Activated CD4-positive, alpha-beta T cell treated with anti-CD3 and anti-CD28 coated beads, Interleukin-2, amount 50 U/mL, for 4 hours (primary cell): ENCODE measurements around the gene PVALEF.
"Not testable (repeated sequence)": the region's sequence is repeated elsewhere in the genome, so short reads cannot be mapped to it uniquely, and the experiment has no call there.

Experiments used
- DNase-seq, 2 experiments: peaks; one replicate each; pipeline ENCODE4 v3.0.0-alpha.2; 2020

Gene PVALEF

DNA sequence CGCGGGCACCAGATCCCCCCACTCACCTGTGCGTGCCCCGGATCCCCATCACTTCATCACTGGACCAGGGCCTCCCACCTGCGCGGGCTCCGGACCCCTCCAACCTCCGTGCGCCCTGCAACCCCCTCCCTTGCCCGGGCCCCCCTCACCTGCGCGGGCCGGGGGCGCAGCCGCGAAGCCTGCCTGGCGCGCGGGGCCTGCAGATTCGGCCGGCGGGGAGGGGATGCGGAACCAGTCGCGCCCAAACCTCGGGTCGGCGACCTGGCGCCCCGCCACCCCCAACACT is 57.3 kb downstream of the PVALEF start:
- no peak for DNase-seq

DNA sequence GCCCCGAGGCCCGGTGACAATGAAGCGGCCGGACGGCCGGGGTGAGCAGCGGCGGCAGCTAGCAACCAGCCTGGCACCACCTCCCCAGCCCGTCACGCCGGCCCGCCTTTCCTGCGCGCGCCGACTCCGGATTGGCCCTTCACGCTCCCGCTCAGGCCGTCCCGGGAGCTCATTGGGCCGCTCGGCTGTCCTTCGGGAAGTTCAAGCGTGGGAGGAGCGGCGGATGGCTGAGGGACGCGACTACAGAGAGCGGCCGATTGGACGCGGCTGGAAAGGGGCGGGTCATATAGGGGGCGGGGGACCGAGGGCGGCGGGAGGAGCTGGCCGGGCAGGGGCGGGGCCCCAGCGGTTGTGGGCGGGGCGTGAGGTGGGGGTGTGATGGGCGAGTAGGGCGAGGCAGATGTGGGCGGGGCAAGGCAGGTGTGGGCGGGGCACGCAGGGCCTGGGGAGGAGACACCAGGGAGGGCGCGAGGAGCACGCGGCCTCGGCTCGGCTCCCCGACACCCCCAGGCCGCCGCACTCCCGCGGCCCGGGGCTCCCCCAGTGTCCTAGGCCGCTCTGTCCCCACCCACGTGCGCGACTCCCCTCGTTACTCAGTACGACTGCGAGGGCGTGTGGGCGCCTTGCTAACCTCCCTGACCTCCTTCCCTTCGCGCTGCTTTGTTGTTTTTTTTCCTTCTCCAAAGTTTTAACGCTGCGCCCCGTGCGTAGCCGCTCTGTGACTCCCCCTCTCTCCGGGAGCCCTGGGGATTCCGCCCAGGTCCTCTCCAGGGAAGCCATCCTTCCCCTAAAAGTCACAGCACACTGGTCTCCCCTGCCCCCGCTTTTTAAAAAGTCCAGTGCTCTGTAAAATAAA is 57.8 kb downstream of the PVALEF start, which contains the start of gene CEP131:
CEP131 (minus strand) TSS at position 60 of the 856 bp plus-strand sequence. CDS start 2,909 bp downstream, outside the sequence.
- peak; percentile 100 for DNase-seq

GRCh38 chr17:81223762-81224130 is 58.4 kb downstream of the PVALEF start:
- no peak for DNase-seq

DNA sequence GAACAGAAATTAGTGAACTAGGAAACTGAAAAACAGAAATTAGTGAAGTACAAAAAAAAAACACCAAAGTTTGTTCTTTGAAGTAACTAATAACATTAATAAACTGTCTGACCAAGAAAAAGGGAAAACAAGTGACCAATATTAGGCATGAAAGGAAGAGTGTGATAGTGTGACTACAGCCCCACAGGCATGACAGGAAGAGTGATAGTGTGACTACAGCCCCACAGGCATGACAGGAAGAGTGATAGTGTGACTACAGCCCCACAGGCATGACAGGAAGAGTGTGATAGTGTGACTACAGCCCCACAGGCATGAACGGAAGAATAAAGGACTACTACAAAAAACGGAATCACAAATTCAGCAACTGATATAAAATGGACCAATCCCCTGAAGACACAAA is 62.3 kb downstream of the PVALEF start:
- DNase-seq: not testable (repeated sequence)

GRCh38 chr17:81228420-81228819 is 63.1 kb downstream of the PVALEF start:
- DNase-seq: no peak

DNA sequence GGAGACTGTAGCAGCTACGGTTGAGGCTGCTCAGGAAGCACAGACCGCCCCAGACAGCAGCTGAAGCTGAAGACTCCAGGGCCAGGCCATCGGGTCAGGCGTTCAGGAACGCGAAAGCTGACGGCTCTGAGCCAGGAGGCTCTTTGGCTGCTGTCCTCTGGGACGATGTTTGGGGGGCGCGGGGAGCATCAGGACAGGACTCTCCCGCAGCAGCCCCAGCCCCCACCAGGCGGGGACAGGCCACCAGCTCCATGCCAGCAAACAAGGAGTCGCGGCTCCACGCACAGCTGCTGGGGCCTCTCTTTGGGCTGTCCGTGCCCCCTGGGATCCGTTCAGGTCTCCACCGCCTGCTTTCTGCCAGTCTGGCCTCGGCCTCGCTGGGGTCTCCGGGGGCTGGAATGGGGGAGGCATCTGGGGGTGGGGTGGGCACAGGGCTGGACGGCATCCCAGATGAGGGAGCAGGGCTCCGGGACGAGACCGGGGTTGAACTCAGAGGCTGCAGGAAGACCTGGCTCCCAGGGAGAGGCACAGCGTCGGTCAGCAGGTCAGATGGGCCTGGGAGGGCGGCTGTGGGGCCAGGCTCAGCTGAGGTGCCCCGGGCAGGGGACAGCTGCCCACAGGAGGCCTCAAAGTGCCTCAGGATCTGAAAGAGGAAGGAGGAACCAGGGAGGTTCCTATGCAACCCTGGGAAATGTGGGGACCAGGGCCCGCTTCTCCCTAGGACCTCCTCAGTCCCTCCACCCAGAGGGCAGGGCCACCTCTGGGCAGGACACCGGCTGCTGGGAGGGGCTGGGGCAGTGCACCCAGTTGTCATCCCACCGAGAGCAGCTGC is 63.7 kb downstream of the PVALEF start:
- no peak for DNase-seq

DNA sequence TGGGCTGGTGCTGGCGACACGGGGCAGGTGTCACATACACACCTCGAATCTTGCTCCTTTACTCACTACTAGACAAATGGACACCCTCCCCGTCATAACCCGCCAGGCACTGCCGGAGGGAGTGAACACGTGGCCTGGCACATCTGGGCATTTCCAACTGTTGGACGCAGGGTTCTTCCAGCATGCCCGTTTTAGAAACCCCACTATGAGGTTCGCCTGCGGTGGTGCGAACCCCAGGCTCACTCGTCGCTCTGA is 64.3 kb downstream of the PVALEF start:
- no peak for DNase-seq

GRCh38 chr17:81230043-81230820 is 64.9 kb downstream of the PVALEF start:
- no peak for DNase-seq

DNA sequence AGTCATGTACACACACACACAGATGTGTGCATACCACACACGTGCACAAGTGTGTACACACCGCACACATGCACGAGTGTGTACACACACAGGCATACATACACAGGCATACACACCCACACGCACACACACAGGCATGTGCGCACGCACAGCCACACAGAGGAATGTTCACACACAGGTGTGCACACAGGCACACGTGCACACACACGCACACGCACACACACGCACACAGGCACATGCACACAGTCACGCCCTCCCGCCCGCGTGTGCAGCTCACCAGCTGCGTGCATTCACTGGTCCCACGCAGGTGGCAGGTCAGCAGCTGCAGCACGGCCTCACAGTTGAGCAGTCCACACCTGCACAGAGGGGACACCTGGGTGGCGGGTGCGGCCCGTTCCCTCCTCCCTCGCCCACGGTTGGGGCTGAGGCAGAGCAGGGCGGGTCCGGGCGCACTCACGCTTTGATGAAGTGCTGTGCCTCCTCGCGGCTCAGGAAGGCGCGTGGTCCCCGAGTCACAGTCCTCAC is 65.9 kb downstream of the PVALEF start:
- no peak for DNase-seq

GRCh38 chr17:81231766-81232581 is 66.7 kb downstream of the PVALEF start:
- no peak for DNase-seq
